GM23338 (cell line): ENCODE data around the gene HEPACAM2. TPM values are rescaled to one million over a fixed set of nuclear protein-coding genes. Genes with fewer than 3 reads are reported as not detected.

Experiments used
- ATAC-seq: fragments of 200-7000 bp; cut with Tn5 transposase; 3 replicates; pipeline ENCODE4 v1.9.1; 2020
- DNase-seq: peaks from one replicate; pipeline ENCODE4 v3.0.0-alpha.2; 2015; ENCODE audit warnings: low spot score
- H2AFZ ChIP-seq: fragments of 200-600 bp; sonication (generic); 2 replicates; pipeline ENCODE4 v1.8.0; 2016; ENCODE audit warnings: antibody characterized with exemption, mild to moderate bottlenecking, moderate library complexity
- H3F3A ChIP-seq: fragments of 200-600 bp; sonication (generic); replicated peaks from 2 replicates; pipeline ENCODE4 v1.8.0; 2017; ENCODE audit warnings: antibody characterized with exemption, mixed run types, low read depth
- H3K27ac ChIP-seq: fragments of 200-600 bp; sonication (generic); 2 replicates; pipeline ENCODE4 v1.6.1; 2016; ENCODE audit warnings: low read depth
- H3K27me3 ChIP-seq: fragments of 200-600 bp; sonication (generic); 2 replicates; pipeline ENCODE4 v1.8.0; 2016; ENCODE audit warnings: mild to moderate bottlenecking, mixed run types, moderate library complexity; ENCODE audit not compliant: insufficient read depth
- H3K36me3 ChIP-seq: fragments of 200-600 bp; sonication (generic); 2 replicates; pipeline ENCODE4 v1.8.0; 2016; ENCODE audit warnings: mild to moderate bottlenecking; ENCODE audit not compliant: insufficient read depth
- H3K4me1 ChIP-seq: fragments of 200-600 bp; sonication (generic); 2 replicates; pipeline ENCODE4 v1.8.0; 2016; ENCODE audit warnings: mild to moderate bottlenecking, moderate library complexity; ENCODE audit not compliant: insufficient read depth
- H3K4me2 ChIP-seq: fragments of 200-600 bp; sonication (generic); 2 replicates; pipeline ENCODE4 v1.7.1; 2017; ENCODE audit warnings: mixed run types
- H3K4me3 ChIP-seq: fragments of 200-600 bp; sonication (generic); 2 replicates; pipeline ENCODE4 v1.6.1; 2016; ENCODE audit warnings: mixed run types
- H3K79me2 ChIP-seq: fragments of 200-600 bp; sonication (generic); replicated peaks from 2 replicates; pipeline ENCODE4 v1.8.0; 2017; ENCODE audit warnings: mild to moderate bottlenecking; ENCODE audit not compliant: insufficient read depth
- H3K9me2 ChIP-seq: fragments of 200-600 bp; sonication (generic); 2 replicates; pipeline ENCODE4 v1.8.0; 2017; ENCODE audit not compliant: insufficient read depth
- H4K20me1 ChIP-seq: fragments of 200-600 bp; sonication (generic); replicated peaks from 2 replicates; pipeline ENCODE4 v1.8.0; 2017; ENCODE audit warnings: mild to moderate bottlenecking; ENCODE audit not compliant: insufficient read depth
- H3K27ac Mint-ChIP-seq: 2 replicates; pipeline ENCODE4 v1.8.0; 2020; ENCODE audit warnings: inconsistent platforms, mild to moderate bottlenecking, moderate library complexity, mixed read lengths
- H3K27me3 Mint-ChIP-seq: 3 replicates; pipeline ENCODE4 v1.8.0; 2022; ENCODE audit warnings: low read depth, mild to moderate bottlenecking, moderate library complexity, mixed read lengths, inconsistent platforms; ENCODE audit not compliant: insufficient read depth, poor library complexity
- H3K36me3 Mint-ChIP-seq: 3 replicates; pipeline ENCODE4 v1.8.0; 2021; ENCODE audit warnings: low read depth, mild to moderate bottlenecking, inconsistent platforms, moderate library complexity, mixed read lengths
- H3K4me1 Mint-ChIP-seq: 3 replicates; pipeline ENCODE4 v1.8.0; 2020; ENCODE audit warnings: mild to moderate bottlenecking, inconsistent platforms, mixed read lengths
- H3K4me3 Mint-ChIP-seq: 3 replicates; pipeline ENCODE4 v1.8.0; 2021; ENCODE audit warnings: moderate library complexity, mild to moderate bottlenecking, inconsistent platforms, mixed read lengths
- H3K9me3 Mint-ChIP-seq: 3 replicates; pipeline ENCODE4 v1.8.0; 2020; ENCODE audit warnings: moderate library complexity, mild to moderate bottlenecking, inconsistent platforms, mixed read lengths
- CREB1 ChIP-seq: fragments of 250-450 bp; sonication (Bioruptor Pico); IDR thresholded peaks from 2 replicates; pipeline ENCODE4 v1.5.0; 2020; ENCODE audit warnings: low read depth, mild to moderate bottlenecking, moderate library complexity
- EZH2phosphoT487 ChIP-seq: fragments of 200-600 bp; sonication (generic); IDR thresholded peaks from one replicate; pipeline ENCODE4 v1.8.1; 2018; ENCODE audit warnings: antibody characterized with exemption; ENCODE audit not compliant: unreplicated experiment
- JUNB ChIP-seq: IDR thresholded peaks from one replicate; pipeline ENCODE4 v1.6.1; 2016; ENCODE audit warnings: antibody characterized with exemption; ENCODE audit not compliant: unreplicated experiment
- NANOG ChIP-seq: IDR thresholded peaks from 2 replicates; pipeline ENCODE4 v1.6.1; 2016; ENCODE audit warnings: antibody characterized with exemption, borderline replicate concordance
- POLR2AphosphoS5 ChIP-seq: IDR thresholded peaks from 2 replicates; pipeline ENCODE4 v1.6.1; 2016; ENCODE audit warnings: antibody characterized with exemption, low read depth
- ZNF114 ChIP-seq: fragments of 250-450 bp; sonication (Bioruptor Pico); IDR thresholded peaks from 2 replicates; pipeline ENCODE4 v1.5.0; 2020; ENCODE audit warnings: mild to moderate bottlenecking, moderate library complexity
- ZNF331 ChIP-seq: fragments of 250-450 bp; sonication (Bioruptor Pico); IDR thresholded peaks from 2 replicates; pipeline ENCODE4 v1.5.0; 2020; ENCODE audit warnings: low read depth, mild to moderate bottlenecking, moderate library complexity
- polyA plus RNA-seq: library from polyadenylated mRNA; unstranded; fragments of >200 nt; fragmentation: Nextera tagmentation; extraction: Ambion mirVana; gene quantifications from 2 replicates; pipeline ENCODE4 v1.2.1, GENCODE V29; 2016
- total RNA-seq: library from RNA; depleted of rRNA; stranded (reverse); fragments of >200 nt; shearing (Covaris generic); gene quantifications from 2 replicates; pipeline ENCODE4 v1.2.3, GENCODE V29; 2014
- TF ChIP-seq, protein P1 (sequence below): IDR thresholded peaks from 2 replicates; pipeline ENCODE4 v1.6.1; 2016; ENCODE audit warnings: antibody characterized with exemption
- TF ChIP-seq, protein P2 (sequence below), 2 experiments: fragments of 200-600 bp in 1 of 2; sonication (generic) in 1 of 2; conservative IDR thresholded peaks; 2 replicates each; pipeline versions ENCODE4 v1.5.1 to v1.6.1; 2016 to 2017; ENCODE audit warnings: antibody characterized with exemption in 2 of 2, low read depth in 2 of 2, mild to moderate bottlenecking in 2 of 2, moderate library complexity in 1 of 2

The HEPACAM2 gene
- total and polyA plus RNA-seq, 2 experiments from 2014 or later = not detected

DNA sequence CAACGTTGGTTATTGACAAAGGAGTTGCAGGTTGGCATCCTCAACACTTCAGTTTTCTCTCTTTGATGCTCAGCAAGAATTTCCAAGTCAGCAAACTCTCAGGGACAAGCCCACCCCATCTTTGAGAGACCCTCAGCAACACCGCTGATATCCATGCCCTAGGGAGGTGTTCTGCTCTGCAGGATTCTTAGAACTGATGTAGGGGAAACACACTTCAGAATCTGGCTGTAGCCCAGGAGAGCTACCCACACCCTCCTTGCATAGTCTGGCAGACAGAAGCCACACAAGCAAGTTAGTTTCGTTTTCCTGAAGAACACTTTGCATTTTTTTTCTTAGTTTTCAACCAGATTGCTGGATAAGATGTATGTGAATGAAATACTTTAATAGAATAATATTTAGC lies 78.9 kb downstream of the HEPACAM2 start:
- no peaks in the 10 kb centered on the region for H3K36me3 Mint-ChIP-seq
- no peaks in the 10 kb centered on the region for H3K9me3 Mint-ChIP-seq
- H3F3A ChIP-seq = no peaks in the 10 kb centered on the region
- H3K4me3 Mint-ChIP-seq = no peak overlapping the region
- ATAC-seq (peak; percentile 69), DNase-seq (no peak)
- peak overlapping the region; percentile 97; the same call in 1 of the 2 replicates for H2AFZ ChIP-seq
- H3K27ac ChIP-seq = no peak overlapping the region
- H3K27me3 ChIP-seq = no peaks in the 10 kb centered on the region
- no peaks in the 10 kb centered on the region for H3K36me3 ChIP-seq
- no peak overlapping the region for H3K4me2 ChIP-seq
- H3K4me1 Mint-ChIP-seq = peaks cover 14% of the 10 kb centered on the region; the same call in 2 of the 3 replicates
- peaks cover 5% of the 10 kb centered on the region for H3K27me3 Mint-ChIP-seq
- no peak overlapping the region; the same call in 1 of the 2 replicates for H3K27ac Mint-ChIP-seq
- H3K9me2 ChIP-seq = no peaks in the 10 kb centered on the region
- no peaks in the 10 kb centered on the region for H3K4me1 ChIP-seq
- no peaks in the 10 kb centered on the region for H3K79me2 ChIP-seq
- no peak overlapping the region for H3K4me3 ChIP-seq
- no peaks in the 10 kb centered on the region for H4K20me1 ChIP-seq
- TF ChIP-seq CREB1 (CRISPR knock-in tag) (no peak), EZH2phosphoT487 (no peak), NANOG (no peak), ZNF114 (CRISPR knock-in tag) (no peak)
- TF ChIP-seq, protein P1, sequence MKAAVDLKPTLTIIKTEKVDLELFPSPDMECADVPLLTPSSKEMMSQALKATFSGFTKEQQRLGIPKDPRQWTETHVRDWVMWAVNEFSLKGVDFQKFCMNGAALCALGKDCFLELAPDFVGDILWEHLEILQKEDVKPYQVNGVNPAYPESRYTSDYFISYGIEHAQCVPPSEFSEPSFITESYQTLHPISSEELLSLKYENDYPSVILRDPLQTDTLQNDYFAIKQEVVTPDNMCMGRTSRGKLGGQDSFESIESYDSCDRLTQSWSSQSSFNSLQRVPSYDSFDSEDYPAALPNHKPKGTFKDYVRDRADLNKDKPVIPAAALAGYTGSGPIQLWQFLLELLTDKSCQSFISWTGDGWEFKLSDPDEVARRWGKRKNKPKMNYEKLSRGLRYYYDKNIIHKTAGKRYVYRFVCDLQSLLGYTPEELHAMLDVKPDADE = no peak

DNA sequence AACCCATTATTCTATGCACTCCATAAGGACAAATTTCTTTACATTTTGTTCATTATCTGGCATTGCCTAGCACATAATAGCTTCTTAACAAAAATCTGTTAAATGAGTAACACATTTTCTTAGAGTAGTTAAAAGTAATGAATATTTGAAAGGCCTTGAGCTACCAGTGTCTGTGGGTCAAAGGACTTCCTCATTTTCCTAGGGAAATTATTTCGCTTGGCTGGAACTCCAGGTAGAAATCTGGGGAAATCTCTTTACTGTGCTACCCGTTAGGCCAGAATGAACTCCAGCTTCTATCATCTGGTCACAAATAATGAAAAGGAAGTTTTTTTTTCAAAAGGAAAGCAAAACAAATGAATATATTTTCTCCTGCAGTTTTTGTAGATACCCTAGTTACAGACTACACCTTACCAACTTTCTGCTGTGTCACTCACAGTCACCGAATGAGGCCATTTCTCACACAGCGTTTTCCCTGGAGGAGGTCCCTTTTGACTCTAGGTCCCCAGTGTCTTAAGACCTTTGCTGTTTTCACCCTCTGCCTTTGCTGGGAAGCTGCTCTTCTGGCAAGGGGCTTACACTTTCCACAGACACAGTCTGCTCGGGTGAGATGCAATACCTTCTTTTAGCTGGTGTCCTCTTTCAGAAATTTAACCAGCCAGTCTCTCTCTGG lies 79.7 kb downstream of the HEPACAM2 start:
- Histone ChIP-seq H3F3A (no peaks in the 10 kb centered on the region), H4K20me1 (no peaks in the 10 kb centered on the region), H3K9me2 (no peaks in the 10 kb centered on the region), H3K36me3 (no peaks in the 10 kb centered on the region), H2AFZ (peak overlapping the region; percentile 97), H3K79me2 (no peaks in the 10 kb centered on the region), H3K27me3 (no peaks in the 10 kb centered on the region), H3K4me2 (no peak overlapping the region), H3K4me1 (no peaks in the 10 kb centered on the region), H3K27ac (no peak overlapping the region), H3K4me3 (no peak overlapping the region)
- H3K4me3 Mint-ChIP-seq = no peak overlapping the region
- H3K27me3 Mint-ChIP-seq = peaks cover 5% of the 10 kb centered on the region
- H3K36me3 Mint-ChIP-seq = no peaks in the 10 kb centered on the region
- TF ChIP-seq ZNF114 (CRISPR knock-in tag) (no peak), NANOG (no peak), POLR2AphosphoS5 (no peak), EZH2phosphoT487 (no peak), JUNB (no peak), ZNF331 (CRISPR knock-in tag) (no peak)
- TF ChIP-seq, protein P2, sequence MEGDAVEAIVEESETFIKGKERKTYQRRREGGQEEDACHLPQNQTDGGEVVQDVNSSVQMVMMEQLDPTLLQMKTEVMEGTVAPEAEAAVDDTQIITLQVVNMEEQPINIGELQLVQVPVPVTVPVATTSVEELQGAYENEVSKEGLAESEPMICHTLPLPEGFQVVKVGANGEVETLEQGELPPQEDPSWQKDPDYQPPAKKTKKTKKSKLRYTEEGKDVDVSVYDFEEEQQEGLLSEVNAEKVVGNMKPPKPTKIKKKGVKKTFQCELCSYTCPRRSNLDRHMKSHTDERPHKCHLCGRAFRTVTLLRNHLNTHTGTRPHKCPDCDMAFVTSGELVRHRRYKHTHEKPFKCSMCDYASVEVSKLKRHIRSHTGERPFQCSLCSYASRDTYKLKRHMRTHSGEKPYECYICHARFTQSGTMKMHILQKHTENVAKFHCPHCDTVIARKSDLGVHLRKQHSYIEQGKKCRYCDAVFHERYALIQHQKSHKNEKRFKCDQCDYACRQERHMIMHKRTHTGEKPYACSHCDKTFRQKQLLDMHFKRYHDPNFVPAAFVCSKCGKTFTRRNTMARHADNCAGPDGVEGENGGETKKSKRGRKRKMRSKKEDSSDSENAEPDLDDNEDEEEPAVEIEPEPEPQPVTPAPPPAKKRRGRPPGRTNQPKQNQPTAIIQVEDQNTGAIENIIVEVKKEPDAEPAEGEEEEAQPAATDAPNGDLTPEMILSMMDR (conservative IDR thresholded peaks at IDR 0.05; ENCODE audit: low read depth in 2 of 2) = no peak
- peak overlapping the region; percentile 78 for H3K27ac Mint-ChIP-seq
- H3K4me1 Mint-ChIP-seq = peaks cover 14% of the 10 kb centered on the region; the same call in 2 of the 3 replicates
- DNase-seq (no peak), ATAC-seq (peak; percentile 31)
- H3K9me3 Mint-ChIP-seq = no peaks in the 10 kb centered on the region
